Activated CD8-positive, alpha-beta memory T cell treated with anti-CD3 and anti-CD28 coated beads, Interleukin-2, amount 10 ng/mL, durations not matched to agents 7 days and 5 days (primary cell): Measurements from ENCODE around the gene CD44. TPM values are rescaled to one million over a fixed set of nuclear protein-coding genes. Genes with fewer than 3 reads are reported as not detected.
A peak's percentile ranks its signal among the peaks of the same experiment; 100 is the strongest.

Experiments used
- ATAC-seq: fragments of 150-1000 bp; cut with Tn5 transposase; one replicate; pipeline ENCODE4 v1.10.0; 2021; ENCODE audit warnings: moderate library complexity
- CTCF ChIA-PET: fragments of 350-600 bp; sonication (Branson Sonifier 250); formaldehyde crosslinking; loops from one replicate; lab custom pipeline; 2021; ENCODE audit warnings: antibody characterized with exemption; lab: Charles Lee
- DNase-seq: peaks from one replicate; pipeline ENCODE4 v3.0.0-alpha.2; 2020
- H3K27ac Mint-ChIP-seq: one replicate; pipeline ENCODE4 v1.8.0; 2021; ENCODE audit warnings: mild to moderate bottlenecking, mixed read lengths
- H3K27me3 Mint-ChIP-seq: one replicate; pipeline ENCODE4 v1.8.0; 2021; ENCODE audit warnings: mixed read lengths
- H3K36me3 Mint-ChIP-seq: one replicate; pipeline ENCODE4 v1.8.0; 2021; ENCODE audit warnings: mild to moderate bottlenecking, mixed read lengths
- H3K4me1 Mint-ChIP-seq: one replicate; pipeline ENCODE4 v1.8.0; 2021; ENCODE audit warnings: mixed read lengths
- H3K4me3 Mint-ChIP-seq: one replicate; pipeline ENCODE4 v1.8.0; 2021; ENCODE audit warnings: mild to moderate bottlenecking, moderate library complexity, mixed read lengths
- H3K9me3 Mint-ChIP-seq: one replicate; pipeline ENCODE4 v1.8.0; 2022; ENCODE audit warnings: low read depth, mixed read lengths
- total RNA-seq, 2 experiments: library from RNA; stranded (reverse); gene quantifications; one replicate each; pipeline ENCODE4 v1.2.3, GENCODE V29; 2021

The CD44 gene
- total RNA-seq, 2 experiments from 2014 or later, result 212 to 294 TPM

GRCh38 chr11:35167426-35167954 is 28.5 kb downstream of the CD44 start:
- CTCF ChIA-PET, result interaction anchor here (0.8 to 8.2 kb wide), 8 partner anchors 10 to 772 kb away, joined by 3 to 101 read pairs (median 4); no protein-coding TSS in a partner anchor
- Mint-ChIP-seq H3K27me3 (no peaks in the 10 kb centered on the region), H3K4me3 (peak overlapping the region; percentile 44), H3K4me1 (peaks cover 95% of the 10 kb centered on the region), H3K9me3 (no peaks in the 10 kb centered on the region), H3K36me3 (peaks cover 55% of the 10 kb centered on the region), H3K27ac (peak overlapping the region; percentile 99)
- DNase-seq, result no peak
- ATAC-seq, result no peak

DNA sequence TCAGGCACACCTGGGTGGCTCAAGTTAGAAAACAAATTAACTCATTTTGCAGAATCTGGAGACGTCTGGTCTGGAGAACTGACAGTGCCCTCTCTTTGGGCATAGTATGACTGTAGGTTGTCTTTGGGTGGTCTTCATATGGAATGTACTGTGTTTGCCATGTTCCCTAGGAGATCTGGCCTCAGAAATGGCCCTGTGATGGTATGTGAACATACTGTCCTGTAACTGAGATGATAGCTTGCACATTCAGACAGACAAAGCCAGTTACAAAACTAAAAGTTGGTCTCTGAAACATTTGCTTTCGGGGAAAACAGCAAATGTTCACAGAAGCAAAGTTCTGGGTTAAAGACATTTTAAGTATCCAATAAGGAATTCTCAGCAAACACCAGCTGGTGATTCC is 29.7 kb downstream of the CD44 start:
- no peaks in the 10 kb centered on the region for H3K9me3 Mint-ChIP-seq
- H3K27ac Mint-ChIP-seq, result peak overlapping the region; percentile 53
- CTCF ChIA-PET, result interaction anchor here (0.7 to 8.2 kb wide), 5 partner anchors 9 to 137 kb away, joined by 3 to 101 read pairs (median 3); no protein-coding TSS in a partner anchor
- ATAC-seq (no peak), DNase-seq (no peak)
- peaks cover 58% of the 10 kb centered on the region for H3K36me3 Mint-ChIP-seq
- H3K4me1 Mint-ChIP-seq, result peaks cover 95% of the 10 kb centered on the region
- H3K27me3 Mint-ChIP-seq, result no peaks in the 10 kb centered on the region
- no peak overlapping the region for H3K4me3 Mint-ChIP-seq

DNA sequence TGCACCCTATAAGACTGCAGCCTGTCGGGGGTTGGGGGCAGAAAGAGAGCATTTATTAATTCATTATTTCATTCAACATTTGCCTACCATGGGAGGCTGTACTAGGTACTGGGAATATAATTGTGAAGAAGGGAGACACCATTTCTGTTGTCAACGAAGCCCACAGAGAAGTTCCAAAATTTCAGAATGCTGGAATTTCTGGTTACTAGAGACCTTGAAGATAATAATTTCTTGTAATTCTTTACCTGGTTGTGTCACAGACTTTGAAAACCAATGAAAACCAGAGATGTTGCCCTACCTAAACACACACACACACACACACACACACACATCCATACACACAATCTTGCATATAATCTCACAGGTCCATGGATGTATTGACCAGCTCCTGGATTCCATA is 30.1 kb downstream of the CD44 start:
- DNase-seq (no peak), ATAC-seq (no peak)
- Mint-ChIP-seq H3K4me1 (peaks cover 95% of the 10 kb centered on the region), H3K27me3 (no peaks in the 10 kb centered on the region), H3K4me3 (no peak overlapping the region), H3K27ac (no peak overlapping the region), H3K9me3 (no peaks in the 10 kb centered on the region), H3K36me3 (peaks cover 55% of the 10 kb centered on the region)
- CTCF ChIA-PET, result interaction anchor here (1.5 kb wide), 1 partner anchor 34 kb away, joined by 3 read pairs; no protein-coding TSS in a partner anchor

- no peaks in the 10 kb centered on the region for H3K27me3 Mint-ChIP-seq
- ATAC-seq, result no peak
- no peak overlapping the region for H3K27ac Mint-ChIP-seq
- H3K4me1 Mint-ChIP-seq, result peaks cover 95% of the 10 kb centered on the region
- H3K4me3 Mint-ChIP-seq, result no peak overlapping the region
- H3K9me3 Mint-ChIP-seq, result no peaks in the 10 kb centered on the region
- H3K36me3 Mint-ChIP-seq, result peaks cover 50% of the 10 kb centered on the region
- no peak for DNase-seq
- CTCF ChIA-PET, result interaction anchor here (0.7 to 1.3 kb wide), 3 partner anchors 16 to 136 kb away, joined by 3 to 4 read pairs (median 3); no protein-coding TSS in a partner anchor
Measured at GRCh38 chr11:35169754-35170153, 30.8 kb downstream of the CD44 start.

GRCh38 chr11:35170503-35170902 is 31.5 kb downstream of the CD44 start:
- no peak for ATAC-seq

GRCh38 chr11:35171226-35171625 is 32.3 kb downstream of the CD44 start:
- DNase-seq, result no peak
- no peak for ATAC-seq
- peaks cover 92% of the 10 kb centered on the region for H3K4me1 Mint-ChIP-seq
- no peak overlapping the region for H3K4me3 Mint-ChIP-seq
- no peaks in the 10 kb centered on the region for H3K27me3 Mint-ChIP-seq
- CTCF ChIA-PET, result interaction anchor here (0.8 to 1.5 kb wide), 2 partner anchors 26 to 245 kb away, joined by 3 read pairs; no protein-coding TSS in a partner anchor
- H3K36me3 Mint-ChIP-seq, result peaks cover 54% of the 10 kb centered on the region
- H3K27ac Mint-ChIP-seq, result no peak overlapping the region
- no peaks in the 10 kb centered on the region for H3K9me3 Mint-ChIP-seq

More at GRCh38 chr11:35170503-35170902, 31.5 kb downstream of the CD44 start:
- CTCF ChIA-PET, result interaction anchor here (0.7 to 1.3 kb wide), 3 partner anchors 16 to 135 kb away, joined by 3 to 4 read pairs (median 3); no protein-coding TSS in a partner anchor
- no peaks in the 10 kb centered on the region for H3K9me3 Mint-ChIP-seq
- H3K4me1 Mint-ChIP-seq, result peaks cover 95% of the 10 kb centered on the region
- no peaks in the 10 kb centered on the region for H3K27me3 Mint-ChIP-seq
- H3K36me3 Mint-ChIP-seq, result peaks cover 53% of the 10 kb centered on the region
- no peak overlapping the region for H3K27ac Mint-ChIP-seq
- no peak overlapping the region for H3K4me3 Mint-ChIP-seq
- DNase-seq, result no peak

GRCh38 chr11:35173011-35173511 is 34.1 kb downstream of the CD44 start:
- no peaks in the 10 kb centered on the region for H3K27me3 Mint-ChIP-seq
- peaks cover 60% of the 10 kb centered on the region for H3K36me3 Mint-ChIP-seq
- H3K9me3 Mint-ChIP-seq, result no peaks in the 10 kb centered on the region
- DNase-seq (no peak), ATAC-seq (no peak)
- peak overlapping the region; percentile 80 for H3K27ac Mint-ChIP-seq
- CTCF ChIA-PET, result interaction anchor here (1.0 to 1.6 kb wide), 3 partner anchors 18 to 246 kb away, joined by 3 to 6 read pairs (median 3); no protein-coding TSS in a partner anchor
- peak overlapping the region; percentile 54 for H3K4me3 Mint-ChIP-seq
- peaks cover 92% of the 10 kb centered on the region for H3K4me1 Mint-ChIP-seq

GRCh38 chr11:35173616-35174566 is 34.9 kb downstream of the CD44 start:
- Mint-ChIP-seq H3K27me3 (no peaks in the 10 kb centered on the region), H3K4me3 (peak overlapping the region; percentile 54), H3K9me3 (no peaks in the 10 kb centered on the region), H3K4me1 (peaks cover 92% of the 10 kb centered on the region), H3K36me3 (peaks cover 60% of the 10 kb centered on the region), H3K27ac (peak overlapping the region; percentile 80)
- DNase-seq, result no peak
- CTCF ChIA-PET, result interaction anchor here (0.7 to 7.8 kb wide), 7 partner anchors 9 to 64 kb away, joined by 3 to 64 read pairs (median 4); partner anchors contain the start of gene CD44
- ATAC-seq, result peak; percentile 4

- Mint-ChIP-seq H3K27me3 (no peaks in the 10 kb centered on the region), H3K36me3 (peaks cover 60% of the 10 kb centered on the region), H3K4me3 (no peak overlapping the region), H3K4me1 (peaks cover 93% of the 10 kb centered on the region), H3K9me3 (no peaks in the 10 kb centered on the region), H3K27ac (peak overlapping the region; percentile 80)
- ATAC-seq (no peak), DNase-seq (no peak)
- CTCF ChIA-PET, result interaction anchor here (0.6 to 7.8 kb wide), 4 partner anchors 10 to 61 kb away, joined by 3 to 64 read pairs (median 5); partner anchors contain the start of gene CD44
Measured at GRCh38 chr11:35174666-35175065, 35.7 kb downstream of the CD44 start.

- peak; percentile 82 for DNase-seq
- ATAC-seq, result peak; percentile 85
- H3K4me3 Mint-ChIP-seq, result no peak overlapping the region
- no peaks in the 10 kb centered on the region for H3K27me3 Mint-ChIP-seq
- CTCF ChIA-PET, result interaction anchor here (1.1 to 7.8 kb wide), 7 partner anchors 13 to 177 kb away, joined by 3 to 64 read pairs (median 6); no protein-coding TSS in a partner anchor
- H3K4me1 Mint-ChIP-seq, result peaks cover 91% of the 10 kb centered on the region
- H3K9me3 Mint-ChIP-seq, result no peaks in the 10 kb centered on the region
- H3K36me3 Mint-ChIP-seq, result peaks cover 65% of the 10 kb centered on the region
- H3K27ac Mint-ChIP-seq, result peak overlapping the region; percentile 75
Measured at GRCh38 chr11:35177370-35177769, 38.4 kb downstream of the CD44 start.

DNA sequence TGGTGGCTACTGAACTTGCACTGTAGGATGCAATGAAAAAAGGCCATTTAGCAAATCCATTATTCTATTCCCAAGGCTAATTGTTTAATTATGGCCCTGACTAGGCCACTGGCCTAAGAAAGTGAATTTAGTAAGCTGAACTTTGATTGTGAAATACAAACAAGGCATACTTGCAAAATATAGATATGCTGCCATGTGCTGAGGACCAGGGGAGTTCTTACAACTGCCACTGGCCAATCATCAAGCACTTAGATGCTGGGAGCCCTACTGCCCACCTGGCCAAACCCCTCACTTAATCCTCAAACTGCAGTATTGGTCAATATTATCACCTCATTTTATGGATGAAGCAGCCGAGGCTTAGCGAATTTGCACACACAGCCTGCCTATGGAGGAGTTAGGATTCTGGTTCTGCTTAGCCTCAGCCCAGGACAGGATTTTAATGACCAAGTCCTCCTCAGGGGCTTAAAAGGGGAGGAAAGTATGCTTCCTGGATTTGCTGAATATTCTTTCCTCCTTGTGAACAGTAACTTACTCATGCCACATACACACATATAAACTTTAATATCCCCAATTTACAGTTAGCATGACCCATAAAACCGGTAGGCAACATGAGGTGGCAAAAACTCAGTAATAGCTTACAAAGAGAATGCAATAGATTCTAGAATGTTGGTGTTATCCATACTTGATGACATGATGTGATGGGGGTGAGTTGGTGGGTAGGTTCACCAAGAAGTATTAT is 39.3 kb downstream of the CD44 start:
- no peak overlapping the region for H3K4me3 Mint-ChIP-seq
- peaks cover 89% of the 10 kb centered on the region for H3K4me1 Mint-ChIP-seq
- no peaks in the 10 kb centered on the region for H3K27me3 Mint-ChIP-seq
- ATAC-seq, result no peak
- no peak for DNase-seq
- H3K36me3 Mint-ChIP-seq, result peaks cover 68% of the 10 kb centered on the region
- H3K27ac Mint-ChIP-seq, result peak overlapping the region; percentile 75
- no peaks in the 10 kb centered on the region for H3K9me3 Mint-ChIP-seq
- CTCF ChIA-PET, result interaction anchor here (0.9 to 7.8 kb wide), 9 partner anchors 10 to 178 kb away, joined by 3 to 64 read pairs (median 5); no protein-coding TSS in a partner anchor

- Mint-ChIP-seq H3K27me3 (no peaks in the 10 kb centered on the region), H3K4me1 (peaks cover 85% of the 10 kb centered on the region), H3K36me3 (peaks cover 71% of the 10 kb centered on the region), H3K9me3 (no peaks in the 10 kb centered on the region), H3K27ac (no peak overlapping the region), H3K4me3 (no peak overlapping the region)
- DNase-seq (no peak), ATAC-seq (no peak)
- CTCF ChIA-PET, result interaction anchor here (0.9 to 7.8 kb wide), 4 partner anchors 9 to 59 kb away, joined by 3 to 64 read pairs (median 4); no protein-coding TSS in a partner anchor
Measured at GRCh38 chr11:35178873-35179272, 39.9 kb downstream of the CD44 start.
